ENCODE results near the gene C13orf46. TPM values are rescaled to one million over a fixed set of nuclear protein-coding genes. Genes with fewer than 3 reads are reported as not detected.

Gene C13orf46
- total and polyA plus RNA-seq, 4 donors, result 0.10 to 0.17 TPM; not detected in 2

GRCh38 chr13:113922412-113923118 lies 51.3 kb downstream of the C13orf46 start:
- WGBS, result 82% methylated on average over 15 of the region's 15 CpGs
- TF ChIP-seq ATF3 (IDR thresholded peaks at IDR 0.05) (no peak), RXRA (IDR thresholded peaks at IDR 0.05) (no peak), FOXA1 (IDR thresholded peaks at IDR 0.05) (no peak), ZBTB33 (IDR thresholded peaks at IDR 0.05) (no peak), CTCF (IDR thresholded peaks at IDR 0.05; ENCODE audit: low read depth, low read length, missing input control) (no peak), TAF1 (conservative IDR thresholded peaks at IDR 0.05) (no peak)
- no peak overlapping the region for H3K9ac ChIP-seq (ENCODE audit: low read depth in 1 of 2, low read length in 2 of 2)
- no peak overlapping the region for H3K4me3 ChIP-seq (ENCODE audit: low read depth in 1 of 3, low read length in 3 of 3)
- peaks cover 1 to 4% (median 3%) of the 10 kb centered on the region in 4 donors for H3K9me3 ChIP-seq (ENCODE audit: control insufficient read depth in 4 of 4, low read length in 3 of 4)
- no peaks in the 10 kb centered on the region for H3K27me3 ChIP-seq (ENCODE audit: control insufficient read depth in 4 of 4, insufficient read depth in 4 of 4, low read length in 3 of 4)
- no peak overlapping the region for H3K27ac ChIP-seq (ENCODE audit: low read depth in 1 of 2, low read length in 2 of 2)
- no peak for DNase-seq (ENCODE audit: low spot score)
- no peaks in the 10 kb centered on the region for H3K36me3 ChIP-seq (ENCODE audit: control insufficient read depth in 4 of 4, insufficient read depth in 3 of 4, low read depth in 1 of 4, low read length in 3 of 4)
- H3K4me1 ChIP-seq (ENCODE audit: control insufficient read depth in 4 of 4, insufficient read depth in 4 of 4, low read length in 3 of 4), result no peaks in the 10 kb centered on the region

- Histone ChIP-seq H3K9me3 (ENCODE audit: control insufficient read depth in 4 of 4, low read length in 3 of 4) (peaks cover 1 to 4% (median 3%) of the 10 kb centered on the region in 4 donors), H3K27ac (ENCODE audit: low read depth in 1 of 2, low read length in 2 of 2) (no peak overlapping the region), H3K4me3 (ENCODE audit: low read depth in 1 of 3, low read length in 3 of 3) (no peak overlapping the region), H3K36me3 (ENCODE audit: control insufficient read depth in 4 of 4, insufficient read depth in 3 of 4, low read depth in 1 of 4, low read length in 3 of 4) (no peaks in the 10 kb centered on the region), H3K4me1 (ENCODE audit: control insufficient read depth in 4 of 4, insufficient read depth in 4 of 4, low read length in 3 of 4) (no peaks in the 10 kb centered on the region), H3K9ac (ENCODE audit: low read depth in 1 of 2, low read length in 2 of 2) (no peak overlapping the region), H3K27me3 (ENCODE audit: control insufficient read depth in 4 of 4, insufficient read depth in 4 of 4, low read length in 3 of 4) (no peaks in the 10 kb centered on the region)
- 78% methylated on average over 1 of the region's 1 CpG for WGBS
- TF ChIP-seq EGR1 (IDR thresholded peaks at IDR 0.05; ENCODE audit: low read depth in 2 of 2) (no peak), CTCF (IDR thresholded peaks at IDR 0.05; ENCODE audit: low read depth, low read length, missing input control) (no peak), NR2F2 (IDR thresholded peaks at IDR 0.05) (no peak), GABPA (IDR thresholded peaks at IDR 0.05 in 1 of 2, conservative IDR thresholded peaks at IDR 0.05 in 1 of 2) (no peak), JUND (IDR thresholded peaks at IDR 0.05) (no peak), FOXA2 (IDR thresholded peaks at IDR 0.05) (no peak), MAX (IDR thresholded peaks at IDR 0.05) (no peak)
- no peak for DNase-seq (ENCODE audit: low spot score)
These were observed 52.1 kb downstream of the C13orf46 start for GRCh38 chr13:113921763-113922162.
